Measurements from ENCODE around the gene TEX264. TPM values are rescaled to one million over a fixed set of nuclear protein-coding genes. Genes with fewer than 3 reads are reported as not detected.
A peak's percentile ranks its signal among the peaks of the same experiment; 100 is the strongest.

Gene TEX264
- total and polyA plus RNA-seq, 3 experiments from 2014 or later = 48.2 to 110 (median 52.3) TPM

GRCh38 chr3:51712038-51712420 is 41.0 kb downstream of the TEX264 start:
- no peak for DNase-seq
- Mint-ChIP-seq H3K9me3 (no peaks in the 10 kb centered on the region), H3K4me1 (peaks cover 8 to 23% (median 10%) of the 10 kb centered on the region in 3 donors), H3K36me3 (peaks cover 0 to 4% (median 0%) of the 10 kb centered on the region in 3 donors), H3K4me3 (no peak overlapping the region), H3K27me3 (peaks cover 0 to 5% of the 10 kb centered on the region in 2 donors), H3K27ac (peak overlapping the region in 1 of 8 donors; percentile 89)
- Histone ChIP-seq H3K4me1 (ENCODE audit: insufficient read depth, low read length) (no peaks in the 10 kb centered on the region), H3K36me3 (ENCODE audit: insufficient read depth, low read length) (no peaks in the 10 kb centered on the region), H3K27ac (ENCODE audit: low read depth, low read length) (no peak overlapping the region), H3K27me3 (ENCODE audit: insufficient read depth, low read length, poor library complexity, severe bottlenecking) (no peaks in the 10 kb centered on the region), H3K4me3 (ENCODE audit: low read length) (no peak overlapping the region), H3K9me3 (ENCODE audit: low read length) (no peaks in the 10 kb centered on the region)
- ChIA-PET POLR2A (no interaction called here), CTCF (interaction anchor here (1.2 kb wide), 1 partner anchor 10 kb away, joined by 4 read pairs; no protein-coding TSS in a partner anchor)

GRCh38 chr3:51712511-51712931 is 41.5 kb downstream of the TEX264 start:
- H3K27ac ChIP-seq (ENCODE audit: low read depth, low read length) = no peak overlapping the region
- POLR2A ChIA-PET = no interaction called here
- no peaks in the 10 kb centered on the region for H3K27me3 ChIP-seq (ENCODE audit: insufficient read depth, low read length, poor library complexity, severe bottlenecking)
- H3K27ac Mint-ChIP-seq = peak overlapping the region in 1 of 8 donors; percentile 89
- H3K4me1 ChIP-seq (ENCODE audit: insufficient read depth, low read length) = no peaks in the 10 kb centered on the region
- no peak overlapping the region for H3K4me3 Mint-ChIP-seq
- H3K4me1 Mint-ChIP-seq = peaks cover 5 to 18% (median 7%) of the 10 kb centered on the region in 3 donors
- CTCF ChIA-PET = interaction anchor here (1.2 kb wide), 1 partner anchor 11 kb away, joined by 4 read pairs; no protein-coding TSS in a partner anchor
- no peak overlapping the region for H3K4me3 ChIP-seq (ENCODE audit: low read length)
- H3K36me3 ChIP-seq (ENCODE audit: insufficient read depth, low read length) = no peaks in the 10 kb centered on the region
- H3K9me3 Mint-ChIP-seq = no peaks in the 10 kb centered on the region
- peaks cover 0 to 4% (median 0%) of the 10 kb centered on the region in 3 donors for H3K36me3 Mint-ChIP-seq
- H3K27me3 Mint-ChIP-seq = peaks cover 0 to 5% of the 10 kb centered on the region in 2 donors
- no peak for DNase-seq
- no peaks in the 10 kb centered on the region for H3K9me3 ChIP-seq (ENCODE audit: low read length)

GRCh38 chr3:51712963-51713362 is 41.9 kb downstream of the TEX264 start:
- peaks cover 0 to 2% of the 10 kb centered on the region in 2 donors for H3K27me3 Mint-ChIP-seq
- DNase-seq = no peak
- H3K27ac Mint-ChIP-seq = no peak overlapping the region
- Histone ChIP-seq H3K4me3 (ENCODE audit: low read length) (no peak overlapping the region), H3K4me1 (ENCODE audit: insufficient read depth, low read length) (no peaks in the 10 kb centered on the region), H3K36me3 (ENCODE audit: insufficient read depth, low read length) (no peaks in the 10 kb centered on the region), H3K27ac (ENCODE audit: low read depth, low read length) (no peak overlapping the region), H3K9me3 (ENCODE audit: low read length) (no peaks in the 10 kb centered on the region), H3K27me3 (ENCODE audit: insufficient read depth, low read length, poor library complexity, severe bottlenecking) (no peaks in the 10 kb centered on the region)
- no peak overlapping the region for H3K4me3 Mint-ChIP-seq
- H3K36me3 Mint-ChIP-seq = peaks cover 0 to 4% (median 0%) of the 10 kb centered on the region in 3 donors
- POLR2A ChIA-PET = no interaction called here
- H3K4me1 Mint-ChIP-seq = peaks cover under 1 to 14% (median 3%) of the 10 kb centered on the region in 3 donors
- CTCF ChIA-PET = interaction anchor here (1.2 kb wide), 1 partner anchor 11 kb away, joined by 4 read pairs; no protein-coding TSS in a partner anchor
- H3K9me3 Mint-ChIP-seq = no peaks in the 10 kb centered on the region

- Mint-ChIP-seq H3K27ac (peak overlapping the region in 1 of 8 donors; percentile 42), H3K9me3 (no peaks in the 10 kb centered on the region), H3K36me3 (peaks cover 0 to 4% (median 0%) of the 10 kb centered on the region in 3 donors), H3K4me1 (peaks cover 15 to 19% (median 18%) of the 10 kb centered on the region in 3 donors), H3K27me3 (peaks cover 0 to 2% of the 10 kb centered on the region in 2 donors), H3K4me3 (no peak overlapping the region)
- POLR2A ChIA-PET = no interaction called here
- Histone ChIP-seq H3K9me3 (ENCODE audit: low read length) (no peaks in the 10 kb centered on the region), H3K27ac (ENCODE audit: low read depth, low read length) (no peak overlapping the region), H3K4me1 (ENCODE audit: insufficient read depth, low read length) (peaks cover 9% of the 10 kb centered on the region), H3K4me3 (ENCODE audit: low read length) (no peak overlapping the region), H3K36me3 (ENCODE audit: insufficient read depth, low read length) (no peaks in the 10 kb centered on the region), H3K27me3 (ENCODE audit: insufficient read depth, low read length, poor library complexity, severe bottlenecking) (no peaks in the 10 kb centered on the region)
- no peak for DNase-seq
- CTCF ChIA-PET = no interaction called here
These were observed 44.4 kb downstream of the TEX264 start for GRCh38 chr3:51715231-51715976.

GRCh38 chr3:51715977-51716294 is 44.9 kb downstream of the TEX264 start:
- peaks cover 0 to 4% (median 0%) of the 10 kb centered on the region in 3 donors for H3K36me3 Mint-ChIP-seq
- H3K4me3 Mint-ChIP-seq = no peak overlapping the region
- no peaks in the 10 kb centered on the region for H3K27me3 ChIP-seq (ENCODE audit: insufficient read depth, low read length, poor library complexity, severe bottlenecking)
- H3K4me1 ChIP-seq (ENCODE audit: insufficient read depth, low read length) = peaks cover 15% of the 10 kb centered on the region
- H3K9me3 Mint-ChIP-seq = no peaks in the 10 kb centered on the region
- peaks cover 0 to 4% of the 10 kb centered on the region in 2 donors for H3K27me3 Mint-ChIP-seq
- H3K36me3 ChIP-seq (ENCODE audit: insufficient read depth, low read length) = no peaks in the 10 kb centered on the region
- H3K4me1 Mint-ChIP-seq = peaks cover 19 to 24% (median 23%) of the 10 kb centered on the region in 3 donors
- no peak for DNase-seq
- H3K9me3 ChIP-seq (ENCODE audit: low read length) = no peaks in the 10 kb centered on the region
- no peak overlapping the region for H3K4me3 ChIP-seq (ENCODE audit: low read length)
- CTCF ChIA-PET = no interaction called here
- no peak overlapping the region for H3K27ac Mint-ChIP-seq
- no peak overlapping the region for H3K27ac ChIP-seq (ENCODE audit: low read depth, low read length)
- POLR2A ChIA-PET = no interaction called here

- Mint-ChIP-seq H3K36me3 (peaks cover 0 to 4% (median 0%) of the 10 kb centered on the region in 3 donors), H3K27ac (no peak overlapping the region), H3K4me1 (peaks cover 28 to 33% (median 32%) of the 10 kb centered on the region in 3 donors), H3K4me3 (no peak overlapping the region), H3K27me3 (peaks cover 0 to 4% of the 10 kb centered on the region in 2 donors), H3K9me3 (no peaks in the 10 kb centered on the region)
- ChIA-PET CTCF (no interaction called here), POLR2A (no interaction called here)
- peaks cover 23% of the 10 kb centered on the region for H3K4me1 ChIP-seq (ENCODE audit: insufficient read depth, low read length)
- DNase-seq = no peak
- H3K27me3 ChIP-seq (ENCODE audit: insufficient read depth, low read length, poor library complexity, severe bottlenecking) = no peaks in the 10 kb centered on the region
- no peaks in the 10 kb centered on the region for H3K9me3 ChIP-seq (ENCODE audit: low read length)
- H3K4me3 ChIP-seq (ENCODE audit: low read length) = no peak overlapping the region
- no peak overlapping the region for H3K27ac ChIP-seq (ENCODE audit: low read depth, low read length)
- H3K36me3 ChIP-seq (ENCODE audit: insufficient read depth, low read length) = no peaks in the 10 kb centered on the region
These were observed 45.8 kb downstream of the TEX264 start for GRCh38 chr3:51716805-51717204.

- H3K27ac Mint-ChIP-seq = no peak overlapping the region
- no peak for DNase-seq
- no peak overlapping the region for H3K27ac ChIP-seq (ENCODE audit: low read depth, low read length)
- H3K27me3 ChIP-seq (ENCODE audit: insufficient read depth, low read length, poor library complexity, severe bottlenecking) = no peaks in the 10 kb centered on the region
- H3K4me1 Mint-ChIP-seq = peaks cover 30 to 39% (median 38%) of the 10 kb centered on the region in 3 donors
- H3K4me1 ChIP-seq (ENCODE audit: insufficient read depth, low read length) = peaks cover 29% of the 10 kb centered on the region
- H3K4me3 ChIP-seq (ENCODE audit: low read length) = no peak overlapping the region
- ChIA-PET POLR2A (no interaction called here), CTCF (no interaction called here)
- H3K36me3 ChIP-seq (ENCODE audit: insufficient read depth, low read length) = no peaks in the 10 kb centered on the region
- no peak overlapping the region for H3K4me3 Mint-ChIP-seq
- H3K9me3 Mint-ChIP-seq = no peaks in the 10 kb centered on the region
- H3K27me3 Mint-ChIP-seq = peaks cover 0 to 4% of the 10 kb centered on the region in 2 donors
- peaks cover 0 to 4% (median 0%) of the 10 kb centered on the region in 3 donors for H3K36me3 Mint-ChIP-seq
- H3K9me3 ChIP-seq (ENCODE audit: low read length) = no peaks in the 10 kb centered on the region
These were observed 46.4 kb downstream of the TEX264 start for GRCh38 chr3:51717446-51717845.

- Mint-ChIP-seq H3K27ac (no peak overlapping the region), H3K4me1 (peaks cover 31 to 41% (median 40%) of the 10 kb centered on the region in 3 donors), H3K36me3 (peaks cover 0 to 4% (median 0%) of the 10 kb centered on the region in 3 donors), H3K27me3 (peaks cover 0 to 4% of the 10 kb centered on the region in 2 donors), H3K4me3 (no peak overlapping the region), H3K9me3 (no peaks in the 10 kb centered on the region)
- no peaks in the 10 kb centered on the region for H3K9me3 ChIP-seq (ENCODE audit: low read length)
- no peak overlapping the region for H3K4me3 ChIP-seq (ENCODE audit: low read length)
- H3K27me3 ChIP-seq (ENCODE audit: insufficient read depth, low read length, poor library complexity, severe bottlenecking) = no peaks in the 10 kb centered on the region
- no peaks in the 10 kb centered on the region for H3K36me3 ChIP-seq (ENCODE audit: insufficient read depth, low read length)
- ChIA-PET CTCF (interaction anchor here (1.7 to 1.8 kb wide), 2 partner anchors 11 to 17 kb away, joined by 4 to 5 read pairs; partner anchors contain the start of gene GRM2), POLR2A (no interaction called here)
- no peak overlapping the region for H3K27ac ChIP-seq (ENCODE audit: low read depth, low read length)
- no peak for DNase-seq
- peaks cover 29% of the 10 kb centered on the region for H3K4me1 ChIP-seq (ENCODE audit: insufficient read depth, low read length)
These were observed 46.9 kb downstream of the TEX264 start for GRCh38 chr3:51717947-51718346.
